Smooth muscle cell (in vitro differentiated cells): ENCODE data around the gene ST8SIA6. TPM values are rescaled to one million over a fixed set of nuclear protein-coding genes. Genes with fewer than 3 reads are reported as not detected.

Experiments used
- DNase-seq: peaks from one replicate; lab custom pipeline; 2025; ENCODE audit not compliant: unreplicated experiment; lab: John Stamatoyannopoulos, UW
- H2AFZ ChIP-seq: fragments of 200-600 bp; sonication (generic); 2 replicates; pipeline ENCODE4 v1.6.0; 2016; ENCODE audit warnings: antibody characterized with exemption, low read depth, mild to moderate bottlenecking
- H3F3A ChIP-seq: fragments of 200-600 bp; sonication (generic); 2 replicates; pipeline ENCODE4 v1.6.0; 2017; ENCODE audit warnings: antibody characterized with exemption, low read depth
- H3K27ac ChIP-seq: fragments of 200-600 bp; sonication (generic); 2 replicates; pipeline ENCODE4 v1.5.1; 2016; ENCODE audit warnings: low read depth, mild to moderate bottlenecking
- H3K27me3 ChIP-seq: fragments of 200-600 bp; sonication (generic); 2 replicates; pipeline ENCODE4 v1.6.1; 2016; ENCODE audit warnings: low read depth, mild to moderate bottlenecking
- H3K36me3 ChIP-seq: fragments of 200-600 bp; sonication (generic); 2 replicates; pipeline ENCODE4 v1.5.1; 2016; ENCODE audit warnings: low read depth
- H3K4me1 ChIP-seq: fragments of 200-600 bp; sonication (generic); 2 replicates; pipeline ENCODE4 v1.5.1; 2016; ENCODE audit warnings: low read depth
- H3K4me2 ChIP-seq: fragments of 200-600 bp; sonication (generic); 2 replicates; pipeline ENCODE4 v1.6.0; 2016; ENCODE audit warnings: mild to moderate bottlenecking
- H3K4me3 ChIP-seq: fragments of 200-600 bp; sonication (generic); 2 replicates; pipeline ENCODE4 v1.5.1; 2016; ENCODE audit warnings: mild to moderate bottlenecking
- H3K79me2 ChIP-seq: fragments of 200-600 bp; sonication (generic); 2 replicates; pipeline ENCODE4 v1.6.0; 2016; ENCODE audit warnings: low read depth, mild to moderate bottlenecking
- H3K9ac ChIP-seq: fragments of 200-600 bp; sonication (generic); 2 replicates; pipeline ENCODE4 v1.6.0; 2016; ENCODE audit warnings: low read depth
- H3K9me3 ChIP-seq: fragments of 200-600 bp; sonication (generic); replicated peaks from 2 replicates; pipeline ENCODE4 v1.5.1; 2016; ENCODE audit warnings: low read depth
- H4K20me1 ChIP-seq: fragments of 200-600 bp; sonication (generic); 2 replicates; pipeline ENCODE4 v1.6.0; 2016; ENCODE audit warnings: low read depth
- WGBS: methylation state at CpG from one replicate; pipeline ENCODE4 v1.1.7; 2016; ENCODE audit warnings: low lambda C conversion rate; 5-methylcytosine and 5-hydroxymethylcytosine counted together
- polyA plus RNA-seq: library from polyadenylated mRNA; unstranded; fragments of >200 nt; fragmentation: Nextera tagmentation; extraction: Ambion mirVana; gene quantifications from 2 replicates; pipeline ENCODE4 v1.2.1, GENCODE V29; 2016
- total RNA-seq: library from RNA; depleted of rRNA; stranded (reverse); fragments of >200 nt; gene quantifications from 2 replicates; pipeline ENCODE4 v1.2.3, GENCODE V29; 2014
- TF ChIP-seq, protein P1 (sequence below): fragments of 200-600 bp; sonication (generic); IDR thresholded peaks from 2 replicates; pipeline ENCODE4 v1.5.1; 2017; ENCODE audit warnings: borderline replicate concordance, mild to moderate bottlenecking, antibody characterized with exemption; ENCODE audit not compliant: insufficient read depth, poor library complexity, severe bottlenecking

Gene ST8SIA6
- total and polyA plus RNA-seq, 2 experiments from 2014 or later: 0.24 TPM; not detected in 1

DNA sequence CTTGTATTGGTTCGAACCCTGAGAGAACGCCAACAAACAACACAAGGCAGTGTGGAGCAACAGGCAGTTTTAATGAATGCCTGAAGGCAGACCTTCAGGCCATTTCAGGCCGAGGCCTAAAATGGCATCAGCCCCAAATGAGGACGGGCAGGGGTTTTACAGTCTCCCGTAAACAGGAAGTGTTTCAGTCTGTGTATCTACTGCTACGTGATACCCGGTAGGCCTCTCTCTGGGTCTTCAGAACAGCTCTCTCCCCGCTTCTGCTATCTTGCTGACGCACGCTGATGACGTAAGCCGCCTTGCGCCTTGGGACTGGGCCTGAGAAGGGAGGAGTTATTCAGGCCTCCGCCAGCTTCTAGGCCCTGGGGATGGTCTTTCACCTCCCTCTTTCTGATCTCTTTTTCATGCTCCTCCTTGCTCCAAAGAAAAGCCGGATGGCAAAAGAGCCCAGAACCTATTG lies 67.7 kb downstream of the ST8SIA6 start:
- Histone ChIP-seq H3K79me2 (no peaks in the 10 kb centered on the region), H3K4me1 (peaks cover 11% of the 10 kb centered on the region), H3K27ac (no peak overlapping the region), H4K20me1 (no peaks in the 10 kb centered on the region), H3K9ac (no peak overlapping the region), H3K36me3 (no peaks in the 10 kb centered on the region), H3K9me3 (no peaks in the 10 kb centered on the region), H3F3A (no peaks in the 10 kb centered on the region), H3K27me3 (no peaks in the 10 kb centered on the region), H3K4me2 (no peak overlapping the region), H3K4me3 (no peak overlapping the region), H2AFZ (no peak overlapping the region)
- 91% methylated on average over 15 of the region's 15 CpGs for WGBS
- no peak for DNase-seq
- TF ChIP-seq, protein P1, sequence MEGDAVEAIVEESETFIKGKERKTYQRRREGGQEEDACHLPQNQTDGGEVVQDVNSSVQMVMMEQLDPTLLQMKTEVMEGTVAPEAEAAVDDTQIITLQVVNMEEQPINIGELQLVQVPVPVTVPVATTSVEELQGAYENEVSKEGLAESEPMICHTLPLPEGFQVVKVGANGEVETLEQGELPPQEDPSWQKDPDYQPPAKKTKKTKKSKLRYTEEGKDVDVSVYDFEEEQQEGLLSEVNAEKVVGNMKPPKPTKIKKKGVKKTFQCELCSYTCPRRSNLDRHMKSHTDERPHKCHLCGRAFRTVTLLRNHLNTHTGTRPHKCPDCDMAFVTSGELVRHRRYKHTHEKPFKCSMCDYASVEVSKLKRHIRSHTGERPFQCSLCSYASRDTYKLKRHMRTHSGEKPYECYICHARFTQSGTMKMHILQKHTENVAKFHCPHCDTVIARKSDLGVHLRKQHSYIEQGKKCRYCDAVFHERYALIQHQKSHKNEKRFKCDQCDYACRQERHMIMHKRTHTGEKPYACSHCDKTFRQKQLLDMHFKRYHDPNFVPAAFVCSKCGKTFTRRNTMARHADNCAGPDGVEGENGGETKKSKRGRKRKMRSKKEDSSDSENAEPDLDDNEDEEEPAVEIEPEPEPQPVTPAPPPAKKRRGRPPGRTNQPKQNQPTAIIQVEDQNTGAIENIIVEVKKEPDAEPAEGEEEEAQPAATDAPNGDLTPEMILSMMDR: no peak

DNA sequence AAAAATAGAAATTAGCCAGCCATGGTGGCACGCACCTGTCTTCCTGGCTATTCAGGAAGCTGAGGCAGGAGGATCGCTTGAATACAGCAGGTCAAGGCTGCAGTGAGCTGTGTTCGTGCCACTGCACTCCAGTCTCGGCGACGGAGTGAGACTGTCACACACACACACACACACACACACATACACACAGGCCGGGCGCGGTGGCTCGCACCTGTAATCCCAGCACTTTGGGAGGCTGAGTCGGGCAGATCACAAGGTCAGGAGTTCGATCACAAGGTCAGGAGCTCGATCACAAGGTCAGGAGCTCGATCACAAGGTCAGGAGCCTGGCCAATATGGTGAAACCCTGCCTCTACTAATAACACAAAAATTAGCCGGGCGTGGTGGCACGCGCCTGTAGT lies 68.4 kb downstream of the ST8SIA6 start:
- Histone ChIP-seq H3K9me3 (no peaks in the 10 kb centered on the region), H3K79me2 (no peaks in the 10 kb centered on the region), H3F3A (no peaks in the 10 kb centered on the region), H3K4me3 (no peak overlapping the region), H3K27me3 (no peaks in the 10 kb centered on the region), H3K4me1 (peaks cover 11% of the 10 kb centered on the region), H4K20me1 (no peaks in the 10 kb centered on the region), H3K27ac (no peak overlapping the region), H3K9ac (no peak overlapping the region), H3K4me2 (no peak overlapping the region), H3K36me3 (no peaks in the 10 kb centered on the region), H2AFZ (no peak overlapping the region)
- 97% methylated on average over 18 of the region's 18 CpGs for WGBS
- DNase-seq: no peak
- TF ChIP-seq, protein P1: no peak

DNA sequence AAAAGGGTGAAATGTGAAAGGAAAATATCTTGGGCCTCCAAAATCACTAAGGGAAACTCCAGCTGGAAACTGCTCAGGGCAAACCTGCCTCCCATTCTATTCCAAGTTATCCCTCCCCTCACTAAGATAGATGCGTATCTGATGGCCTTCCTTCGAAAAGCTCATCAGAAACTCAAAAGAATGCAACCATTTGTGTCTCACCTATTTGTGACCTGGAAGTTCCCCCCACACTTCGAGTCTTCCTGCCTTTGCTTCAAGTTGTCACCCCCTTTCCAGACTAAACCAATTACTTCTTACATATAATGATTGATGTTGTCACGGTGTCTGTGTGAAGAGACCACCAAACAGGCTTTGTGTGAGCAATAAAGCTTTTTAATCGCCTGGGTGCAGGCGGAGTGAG lies 69.3 kb downstream of the ST8SIA6 start:
- no peak overlapping the region for H3K4me2 ChIP-seq
- WGBS: 87% methylated on average over 6 of the region's 6 CpGs
- no peak overlapping the region for H3K4me3 ChIP-seq
- TF ChIP-seq, protein P1: no peak
- no peaks in the 10 kb centered on the region for H4K20me1 ChIP-seq
- no peaks in the 10 kb centered on the region for H3K27me3 ChIP-seq
- H2AFZ ChIP-seq: no peak overlapping the region
- no peaks in the 10 kb centered on the region for H3K79me2 ChIP-seq
- H3K36me3 ChIP-seq: no peaks in the 10 kb centered on the region
- no peak overlapping the region for H3K27ac ChIP-seq
- H3K4me1 ChIP-seq: peaks cover 11% of the 10 kb centered on the region
- no peak for DNase-seq
- no peaks in the 10 kb centered on the region for H3F3A ChIP-seq
- no peaks in the 10 kb centered on the region for H3K9me3 ChIP-seq
- H3K9ac ChIP-seq: no peak overlapping the region

DNA sequence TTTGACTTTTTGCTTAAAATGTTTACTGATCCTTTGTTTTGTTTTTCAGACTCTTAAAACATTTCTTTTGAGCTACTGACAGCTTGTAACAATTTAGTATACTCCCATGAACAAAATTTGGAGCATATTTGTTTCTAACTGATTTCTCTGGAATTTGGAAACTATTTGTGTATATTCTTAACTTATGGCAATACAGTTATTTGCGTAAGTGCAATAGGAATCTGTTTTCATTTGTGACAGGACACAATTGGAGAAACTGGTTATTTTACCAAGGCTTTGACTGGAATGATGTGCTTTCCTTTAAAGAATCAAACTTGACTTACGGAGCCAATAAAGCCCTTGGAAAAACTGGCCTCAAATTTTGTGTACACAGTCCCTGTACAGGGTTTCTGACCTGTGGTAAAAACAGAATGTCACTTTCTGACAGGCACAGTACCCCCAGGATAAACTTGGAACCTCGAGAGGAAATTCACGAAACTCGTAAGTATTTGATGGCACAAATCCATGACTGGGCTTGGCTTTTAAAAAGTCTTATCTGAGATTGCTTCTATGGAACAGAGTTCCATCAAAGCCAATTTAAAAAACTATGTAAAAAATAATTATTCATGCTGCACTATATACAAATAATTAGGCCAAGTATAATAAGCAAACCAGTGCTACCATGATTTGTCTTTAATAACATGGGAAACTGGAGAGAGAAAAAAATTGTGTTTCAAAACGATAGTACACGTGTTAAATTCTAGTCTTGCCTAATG lies 70.4 kb downstream of the ST8SIA6 start:
- H3K27me3 ChIP-seq: no peaks in the 10 kb centered on the region
- H3K4me2 ChIP-seq: no peak overlapping the region
- H2AFZ ChIP-seq: no peak overlapping the region
- no peak overlapping the region for H3K9ac ChIP-seq
- H3K79me2 ChIP-seq: no peaks in the 10 kb centered on the region
- H3K36me3 ChIP-seq: no peaks in the 10 kb centered on the region
- WGBS: 90% methylated on average over 7 of the region's 7 CpGs
- H3F3A ChIP-seq: no peaks in the 10 kb centered on the region
- H4K20me1 ChIP-seq: no peaks in the 10 kb centered on the region
- peaks cover 11% of the 10 kb centered on the region for H3K4me1 ChIP-seq
- DNase-seq: no peak
- TF ChIP-seq, protein P1: no peak
- H3K4me3 ChIP-seq: no peak overlapping the region
- H3K9me3 ChIP-seq: no peaks in the 10 kb centered on the region
- no peak overlapping the region for H3K27ac ChIP-seq
